Measurements from ENCODE around the gene ATP8A1.

- TF ChIP-seq CTCF (IDR thresholded peaks at IDR 0.05 in 4 of 5, conservative IDR thresholded peaks at IDR 0.05 in 1 of 5) (peak; percentile 55 to 73 (median 64)), POLR2A (IDR thresholded peaks at IDR 0.05) (no peak)
Observed at GRCh38 chr4:42519803-42520417, 137.0 kb downstream of the ATP8A1 start.

Data from gastrocnemius medialis (tissue), 4 donors.